T-cell (primary cell): Measurements from ENCODE around the gene JOSD1. TPM values are rescaled to one million over a fixed set of nuclear protein-coding genes. Genes with fewer than 3 reads are reported as not detected.

Experiments
- ATAC-seq, 4 experiments: fragments of 200-7000 bp in 3 of 4; fragments of 150-1000 bp in 1 of 4; cut with Tn5 transposase; replicated peaks in 1 of 4; 1 replicate in 3 of 4; 2 replicates in 1 of 4; pipeline ENCODE4 v1.10.0; 2021; ENCODE audit warnings: moderate library complexity in 3 of 4, mild to moderate bottlenecking in 2 of 4, moderate number of reproducible peaks in 1 of 4
- CTCF ChIA-PET, 2 donors: fragments of 300-600 bp; sonication (Branson Sonifier 250); formaldehyde crosslinking; loops; one replicate each; lab custom pipeline; 2022; ENCODE audit warnings: antibody characterized with exemption in 2 of 2; lab: Charles Lee
- POLR2A ChIA-PET, 2 donors: fragments of 300-600 bp; sonication (Branson Sonifier 250); formaldehyde crosslinking; loops; one replicate each; lab custom pipeline; 2022; ENCODE audit warnings: antibody characterized with exemption in 2 of 2; lab: Charles Lee
- DNase-seq, 35 experiments: peaks; one replicate each; pipeline versions ENCODE4 v3.0.0 to v3.0.0-alpha.2; 2013 to 2023
- H3K27ac ChIP-seq: one replicate; pipeline ENCODE4 v1.5.1; 2013; ENCODE audit warnings: low read length
- H3K27me3 ChIP-seq, 2 experiments: replicated peaks in 1 of 2; 1 replicate in 1 of 2; 2 replicates in 1 of 2; pipeline versions ENCODE4 v1.6.1 to v1.7.0; 2013; ENCODE audit warnings: low read length in 1 of 2, mixed read lengths in 1 of 2; ENCODE audit not compliant: control insufficient read depth in 2 of 2, insufficient read depth in 2 of 2; ENCODE audit errors: extremely low read depth in 1 of 2
- H3K36me3 ChIP-seq, 2 donors: 1 replicate in 1 of 2; 2 replicates in 1 of 2; pipeline versions ENCODE4 v1.6.1 to v1.7.0; 2013; ENCODE audit warnings: low read length in 1 of 2; ENCODE audit not compliant: control insufficient read depth in 2 of 2, insufficient read depth in 1 of 2; ENCODE audit errors: extremely low read depth in 1 of 2
- H3K4me1 ChIP-seq, 2 experiments: 1 replicate in 1 of 2; 2 replicates in 1 of 2; pipeline versions ENCODE4 v1.6.1 to v1.7.0; 2013; ENCODE audit warnings: low read length in 2 of 2, mixed read lengths in 1 of 2; ENCODE audit not compliant: insufficient read depth in 2 of 2, control insufficient read depth in 1 of 2; ENCODE audit errors: extremely low read depth in 1 of 2
- H3K4me3 ChIP-seq, 2 donors: 1 replicate in 1 of 2; 2 replicates in 1 of 2; pipeline versions ENCODE4 v1.5.1 to v1.7.0; 2013; ENCODE audit warnings: mild to moderate bottlenecking in 2 of 2, low read length in 1 of 2, moderate library complexity in 1 of 2; ENCODE audit not compliant: control insufficient read depth in 1 of 2; ENCODE audit errors: extremely low read depth in 1 of 2
- H3K9me3 ChIP-seq: 2 replicates; pipeline ENCODE4 v1.7.0; 2013
- H3K27ac Mint-ChIP-seq, 2 donors: one replicate each; pipeline ENCODE4 v1.8.0; 2020 to 2021; ENCODE audit warnings: mild to moderate bottlenecking in 2 of 2, mixed read lengths in 2 of 2
- H3K27me3 Mint-ChIP-seq, 2 donors: one replicate each; pipeline ENCODE4 v1.8.0; 2021 to 2022; ENCODE audit warnings: mixed read lengths in 2 of 2
- H3K36me3 Mint-ChIP-seq: one replicate; pipeline ENCODE4 v1.8.0; 2021; ENCODE audit warnings: mixed read lengths
- H3K4me1 Mint-ChIP-seq, 3 donors: one replicate each; pipeline ENCODE4 v1.8.0; 2020 to 2022; ENCODE audit warnings: mixed read lengths in 3 of 3, mild to moderate bottlenecking in 1 of 3
- H3K4me3 Mint-ChIP-seq, 3 donors: one replicate each; pipeline ENCODE4 v1.8.0; 2020 to 2022; ENCODE audit warnings: mild to moderate bottlenecking in 3 of 3, mixed read lengths in 3 of 3, moderate library complexity in 3 of 3
- H3K9me3 Mint-ChIP-seq, 3 donors: one replicate each; pipeline ENCODE4 v1.8.0; 2020 to 2022; ENCODE audit warnings: mixed read lengths in 3 of 3
- WGBS: methylation state at CpG from one replicate; pipeline ENCODE4 v1.1.5; 2013; ENCODE audit warnings: missing lambda C conversion rate; ENCODE audit not compliant: insufficient coverage; 5-methylcytosine and 5-hydroxymethylcytosine counted together
- total RNA-seq, 35 experiments: library from RNA in 6 of 35; stranded (reverse) in 6 of 35; fragments of 120-200 nt in 1 of 35; gene quantifications; one replicate each; pipeline versions ENCODE4 v1.2.1 to v1.2.4 and lab custom pipeline; 2013 to 2026

Gene JOSD1
- 100 to 1,000 TPM in 2 of 5 donors, 10 to 100 TPM in 3; 78.4 to 164 (median 83.5) TPM for total RNA-seq
- 46.9 TPM for total RNA-seq (2013)
- 135 to 538 (median 277) reads per million in 29 experiments for total RNA-seq (lab: John Stamatoyannopoulos, UW)

DNA sequence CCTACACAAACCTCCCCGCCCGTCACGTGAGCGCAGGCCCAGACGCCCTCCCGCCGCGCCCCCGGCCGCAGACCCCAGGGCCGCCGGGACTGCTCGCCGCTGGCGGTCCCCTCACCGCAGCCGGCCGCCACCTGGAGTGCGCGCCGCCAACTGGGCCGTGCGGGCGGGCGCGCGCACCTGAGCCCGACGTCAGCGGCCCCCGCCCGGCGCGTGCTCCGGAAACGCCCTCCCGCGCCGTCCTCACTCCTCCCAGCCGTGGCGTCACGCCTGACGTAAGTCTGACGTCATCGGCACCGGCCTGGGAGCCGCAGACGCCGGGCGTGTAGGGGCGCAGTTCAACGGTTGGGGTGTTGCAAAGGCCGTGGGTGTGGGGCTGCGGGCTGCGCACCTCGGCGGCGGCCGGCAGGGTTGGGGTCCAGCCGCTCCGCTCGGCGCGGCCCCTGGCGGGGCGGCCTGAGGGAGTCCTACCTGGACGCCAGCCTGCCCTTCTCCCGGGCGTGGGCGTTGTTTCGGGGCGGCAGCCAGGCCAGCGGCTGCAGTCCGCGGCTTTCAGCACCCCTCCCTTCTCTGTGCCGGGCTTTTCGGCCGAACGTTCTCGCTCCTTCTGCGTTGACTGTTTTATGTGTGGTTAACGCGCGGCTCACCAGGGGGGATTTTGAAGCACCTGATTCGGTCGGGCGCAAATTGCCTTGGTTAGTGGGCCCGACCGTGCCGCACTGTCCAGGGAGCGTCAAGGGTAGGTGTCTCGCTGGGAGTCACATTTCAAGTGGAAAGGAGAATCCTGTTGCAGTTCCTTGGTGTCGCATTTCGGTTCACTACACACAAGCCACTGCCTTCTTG is at the start of gene JOSD1:
Gene JOSD1 (minus strand): TSS at position 155 of the 840 bp plus-strand sequence. CDS start 956 bp downstream, outside the sequence.
- H3K4me3 Mint-ChIP-seq = peak within 1 kb of the TSS; percentile 89 to 97 (median 91)
- H3K27me3 Mint-ChIP-seq = no peaks in the 10 kb centered on the region
- peaks cover 13% of the 10 kb centered on the region for H3K36me3 Mint-ChIP-seq
- ATAC-seq (peak; percentile 41 to 56 (median 43)), DNase-seq (peak; percentile 91 to 100 (median 98))
- under 1% methylated on average over 86 of the region's 94 CpGs for WGBS
- Histone ChIP-seq H3K4me3 (peak within 1 kb of the TSS; percentile 90 to 96), H3K27ac (peak within 1 kb of the TSS; percentile 99), H3K4me1 (peaks cover 26 to 52% of the 10 kb centered on the region in 2 experiments), H3K27me3 (no peaks in the 10 kb centered on the region), H3K9me3 (no peaks in the 10 kb centered on the region), H3K36me3 (peaks cover 0 to 3% of the 10 kb centered on the region in 2 donors)
- peaks cover 48 to 65% (median 56%) of the 10 kb centered on the region in 3 donors for H3K4me1 Mint-ChIP-seq
- POLR2A ChIA-PET = no interaction called here
- no peaks in the 10 kb centered on the region for H3K9me3 Mint-ChIP-seq
- CTCF ChIA-PET = no interaction called here
- H3K27ac Mint-ChIP-seq = peak within 1 kb of the TSS; percentile 96 to 99

- peaks cover 65% of the 10 kb centered on the region for H3K36me3 Mint-ChIP-seq
- H3K4me3 Mint-ChIP-seq = peak overlapping the region in 2 of 3 donors; percentile 41 to 91
- H3K27ac Mint-ChIP-seq = peak overlapping the region; percentile 89 to 100
- peaks cover 52 to 70% (median 66%) of the 10 kb centered on the region in 3 donors for H3K4me1 Mint-ChIP-seq
- Histone ChIP-seq H3K27me3 (no peaks in the 10 kb centered on the region), H3K9me3 (no peaks in the 10 kb centered on the region), H3K4me1 (peaks cover 22 to 80% of the 10 kb centered on the region in 2 experiments), H3K4me3 (no peak overlapping the region), H3K27ac (peak overlapping the region; percentile 81), H3K36me3 (peaks cover 34 to 85% of the 10 kb centered on the region in 2 donors)
- H3K27me3 Mint-ChIP-seq = no peaks in the 10 kb centered on the region
- ChIA-PET POLR2A (interaction anchor here in 1 of 2 donors (0.6 kb wide), 1 partner anchor 539 kb away, joined by 8 read pairs; no protein-coding TSS in a partner anchor), CTCF (no interaction called here)
- 98% methylated on average over 9 of the region's 14 CpGs for WGBS
- H3K9me3 Mint-ChIP-seq = no peaks in the 10 kb centered on the region
- ATAC-seq (no peak), DNase-seq (no peak)
Observed at GRCh38 chr22:38750104-38750503, 49.4 kb upstream of the JOSD1 start.

GRCh38 chr22:38748487-38749136 is 47.9 kb upstream of the JOSD1 start:
- H3K27ac Mint-ChIP-seq = peak overlapping the region; percentile 89 to 100
- peaks cover 60% of the 10 kb centered on the region for H3K36me3 Mint-ChIP-seq
- ATAC-seq (no peak), DNase-seq (no peak)
- ChIA-PET CTCF (interaction anchor here in 1 of 2 donors (0.6 kb wide), 1 partner anchor 408 kb away, joined by 4 read pairs; no protein-coding TSS in a partner anchor), POLR2A (interaction anchor here in 1 of 2 donors (0.7 kb wide), 1 partner anchor 29 kb away, joined by 6 read pairs; no protein-coding TSS in a partner anchor)
- peaks cover 17 to 77% of the 10 kb centered on the region in 2 experiments for H3K4me1 ChIP-seq
- no peaks in the 10 kb centered on the region for H3K27me3 ChIP-seq
- peak overlapping the region; percentile 81 for H3K27ac ChIP-seq
- WGBS = 91% methylated on average over 10 of the region's 14 CpGs
- no peak overlapping the region for H3K4me3 ChIP-seq
- no peak overlapping the region for H3K4me3 Mint-ChIP-seq
- H3K9me3 ChIP-seq = no peaks in the 10 kb centered on the region
- H3K9me3 Mint-ChIP-seq = no peaks in the 10 kb centered on the region
- peaks cover 52 to 72% (median 65%) of the 10 kb centered on the region in 3 donors for H3K4me1 Mint-ChIP-seq
- peaks cover 39 to 96% of the 10 kb centered on the region in 2 donors for H3K36me3 ChIP-seq
- no peaks in the 10 kb centered on the region for H3K27me3 Mint-ChIP-seq

- H3K27ac Mint-ChIP-seq = peak overlapping the region; percentile 77 to 78
- H3K4me1 Mint-ChIP-seq = peaks cover 30 to 65% (median 59%) of the 10 kb centered on the region in 3 donors
- Histone ChIP-seq H3K27ac (peak overlapping the region; percentile 5), H3K4me3 (peak overlapping the region in 1 of 2 donors; percentile 12), H3K4me1 (peaks cover 3 to 73% of the 10 kb centered on the region in 2 experiments), H3K9me3 (no peaks in the 10 kb centered on the region), H3K36me3 (peaks cover 38 to 97% of the 10 kb centered on the region in 2 donors), H3K27me3 (no peaks in the 10 kb centered on the region)
- no peaks in the 10 kb centered on the region for H3K9me3 Mint-ChIP-seq
- H3K27me3 Mint-ChIP-seq = no peaks in the 10 kb centered on the region
- WGBS = 94% methylated on average over 8 of the region's 14 CpGs
- DNase-seq = no peak
- H3K4me3 Mint-ChIP-seq = no peak overlapping the region
- POLR2A ChIA-PET = no interaction called here
- peaks cover 58% of the 10 kb centered on the region for H3K36me3 Mint-ChIP-seq
- CTCF ChIA-PET = interaction anchor here in 1 of 2 donors (0.5 to 1.1 kb wide), 2 partner anchors 21 to 947 kb away, joined by 3 to 4 read pairs; no protein-coding TSS in a partner anchor
- ATAC-seq = no peak
Observed at GRCh38 chr22:38745676-38746460, 45.1 kb upstream of the JOSD1 start.

GRCh38 chr22:38744981-38745380 is 44.2 kb upstream of the JOSD1 start:
- H3K27me3 ChIP-seq = no peaks in the 10 kb centered on the region
- H3K9me3 ChIP-seq = no peaks in the 10 kb centered on the region
- POLR2A ChIA-PET = no interaction called here
- H3K36me3 ChIP-seq = peaks cover 42 to 97% of the 10 kb centered on the region in 2 donors
- no peak overlapping the region for H3K4me3 ChIP-seq
- H3K9me3 Mint-ChIP-seq = no peaks in the 10 kb centered on the region
- H3K36me3 Mint-ChIP-seq = peaks cover 58% of the 10 kb centered on the region
- ATAC-seq = no peak
- 100% methylated on average over 3 of the region's 6 CpGs for WGBS
- peaks cover 0 to 73% of the 10 kb centered on the region in 2 experiments for H3K4me1 ChIP-seq
- no peaks in the 10 kb centered on the region for H3K27me3 Mint-ChIP-seq
- H3K4me1 Mint-ChIP-seq = peaks cover 22 to 60% (median 57%) of the 10 kb centered on the region in 3 donors
- peak overlapping the region; percentile 77 to 78 for H3K27ac Mint-ChIP-seq
- H3K4me3 Mint-ChIP-seq = no peak overlapping the region
- no peak for DNase-seq
- peak overlapping the region; percentile 18 for H3K27ac ChIP-seq
- CTCF ChIA-PET = interaction anchor here in 1 of 2 donors (1.1 kb wide), 1 partner anchor 20 kb away, joined by 4 read pairs; no protein-coding TSS in a partner anchor
